Smooth muscle cell (in vitro differentiated cells): Measurements from ENCODE around the gene P3H2. TPM values are rescaled to one million over a fixed set of nuclear protein-coding genes. Genes with fewer than 3 reads are reported as not detected.

Experiments used
- DNase-seq: peaks from one replicate; lab custom pipeline; 2025; ENCODE audit not compliant: unreplicated experiment; lab: John Stamatoyannopoulos, UW
- H2AFZ ChIP-seq: fragments of 200-600 bp; sonication (generic); 2 replicates; pipeline ENCODE4 v1.6.0; 2016; ENCODE audit warnings: antibody characterized with exemption, low read depth, mild to moderate bottlenecking
- H3F3A ChIP-seq: fragments of 200-600 bp; sonication (generic); 2 replicates; pipeline ENCODE4 v1.6.0; 2017; ENCODE audit warnings: antibody characterized with exemption, low read depth
- H3K27ac ChIP-seq: fragments of 200-600 bp; sonication (generic); 2 replicates; pipeline ENCODE4 v1.5.1; 2016; ENCODE audit warnings: low read depth, mild to moderate bottlenecking
- H3K27me3 ChIP-seq: fragments of 200-600 bp; sonication (generic); 2 replicates; pipeline ENCODE4 v1.6.1; 2016; ENCODE audit warnings: low read depth, mild to moderate bottlenecking
- H3K36me3 ChIP-seq: fragments of 200-600 bp; sonication (generic); 2 replicates; pipeline ENCODE4 v1.5.1; 2016; ENCODE audit warnings: low read depth
- H3K4me1 ChIP-seq: fragments of 200-600 bp; sonication (generic); 2 replicates; pipeline ENCODE4 v1.5.1; 2016; ENCODE audit warnings: low read depth
- H3K4me2 ChIP-seq: fragments of 200-600 bp; sonication (generic); 2 replicates; pipeline ENCODE4 v1.6.0; 2016; ENCODE audit warnings: mild to moderate bottlenecking
- H3K4me3 ChIP-seq: fragments of 200-600 bp; sonication (generic); 2 replicates; pipeline ENCODE4 v1.5.1; 2016; ENCODE audit warnings: mild to moderate bottlenecking
- H3K79me2 ChIP-seq: fragments of 200-600 bp; sonication (generic); 2 replicates; pipeline ENCODE4 v1.6.0; 2016; ENCODE audit warnings: low read depth, mild to moderate bottlenecking
- H3K9ac ChIP-seq: fragments of 200-600 bp; sonication (generic); 2 replicates; pipeline ENCODE4 v1.6.0; 2016; ENCODE audit warnings: low read depth
- H3K9me3 ChIP-seq: fragments of 200-600 bp; sonication (generic); replicated peaks from 2 replicates; pipeline ENCODE4 v1.5.1; 2016; ENCODE audit warnings: low read depth
- H4K20me1 ChIP-seq: fragments of 200-600 bp; sonication (generic); 2 replicates; pipeline ENCODE4 v1.6.0; 2016; ENCODE audit warnings: low read depth
- CTCF ChIP-seq: fragments of 200-600 bp; sonication (generic); IDR thresholded peaks from 2 replicates; pipeline ENCODE4 v1.5.1; 2017; ENCODE audit warnings: borderline replicate concordance, mild to moderate bottlenecking, antibody characterized with exemption; ENCODE audit not compliant: insufficient read depth, poor library complexity, severe bottlenecking
- WGBS: methylation state at CpG from one replicate; pipeline ENCODE4 v1.1.7; 2016; ENCODE audit warnings: low lambda C conversion rate; 5-methylcytosine and 5-hydroxymethylcytosine counted together
- polyA plus RNA-seq: library from polyadenylated mRNA; unstranded; fragments of >200 nt; fragmentation: Nextera tagmentation; extraction: Ambion mirVana; gene quantifications from 2 replicates; pipeline ENCODE4 v1.2.1, GENCODE V29; 2016
- total RNA-seq: library from RNA; depleted of rRNA; stranded (reverse); fragments of >200 nt; gene quantifications from 2 replicates; pipeline ENCODE4 v1.2.3, GENCODE V29; 2014

P3H2 gene
- total and polyA plus RNA-seq, 2 experiments from 2014 or later, result 6.5 to 27.3 TPM

GRCh38 chr3:189985948-189986347, 134.7 kb downstream of the P3H2 start:
- no peak for DNase-seq
- TF ChIP-seq CTCF, result no peak
- no peaks in the 10 kb centered on the region for H3K4me1 ChIP-seq
- H3K9me3 ChIP-seq, result no peaks in the 10 kb centered on the region
- no peaks in the 10 kb centered on the region for H3K79me2 ChIP-seq
- no peak overlapping the region for H3K4me3 ChIP-seq
- no peak overlapping the region for H2AFZ ChIP-seq
- WGBS, result 96% methylated on average over 6 of the region's 6 CpGs
- no peak overlapping the region for H3K27ac ChIP-seq
- no peaks in the 10 kb centered on the region for H3K36me3 ChIP-seq
- no peak overlapping the region for H3K9ac ChIP-seq
- no peaks in the 10 kb centered on the region for H3K27me3 ChIP-seq
- no peaks in the 10 kb centered on the region for H4K20me1 ChIP-seq
- no peak overlapping the region for H3K4me2 ChIP-seq
- no peaks in the 10 kb centered on the region for H3F3A ChIP-seq

GRCh38 chr3:189983612-189984011, 137.1 kb downstream of the P3H2 start:
- Histone ChIP-seq H3K4me3 (no peak overlapping the region), H2AFZ (no peak overlapping the region), H3K27ac (no peak overlapping the region), H3K4me1 (no peaks in the 10 kb centered on the region), H3K27me3 (no peaks in the 10 kb centered on the region), H3K9ac (no peak overlapping the region), H3K36me3 (no peaks in the 10 kb centered on the region), H3K79me2 (no peaks in the 10 kb centered on the region), H3K9me3 (no peaks in the 10 kb centered on the region), H3F3A (no peaks in the 10 kb centered on the region), H4K20me1 (no peaks in the 10 kb centered on the region), H3K4me2 (no peak overlapping the region)
- DNase-seq, result no peak
- WGBS, result 86% methylated on average over 3 of the region's 3 CpGs
- TF ChIP-seq CTCF, result no peak

GRCh38 chr3:189982321-189982945, 138.3 kb downstream of the P3H2 start:
- Histone ChIP-seq H3K9me3 (no peaks in the 10 kb centered on the region), H3K4me3 (no peak overlapping the region), H3K79me2 (no peaks in the 10 kb centered on the region), H3K27me3 (no peaks in the 10 kb centered on the region), H3K9ac (no peak overlapping the region), H3K27ac (no peak overlapping the region), H2AFZ (no peak overlapping the region), H3K4me2 (no peak overlapping the region), H4K20me1 (no peaks in the 10 kb centered on the region), H3K4me1 (no peaks in the 10 kb centered on the region), H3F3A (no peaks in the 10 kb centered on the region), H3K36me3 (no peaks in the 10 kb centered on the region)
- WGBS, result 94% methylated on average over 5 of the region's 5 CpGs
- DNase-seq, result no peak
- no peak for TF ChIP-seq CTCF

- no peak overlapping the region for H3K9ac ChIP-seq
- no peak overlapping the region for H3K4me3 ChIP-seq
- H3K27me3 ChIP-seq, result no peaks in the 10 kb centered on the region
- no peaks in the 10 kb centered on the region for H3K9me3 ChIP-seq
- TF ChIP-seq CTCF, result no peak
- H3K36me3 ChIP-seq, result no peaks in the 10 kb centered on the region
- H3K79me2 ChIP-seq, result no peaks in the 10 kb centered on the region
- H2AFZ ChIP-seq, result no peak overlapping the region
- DNase-seq, result no peak
- H3F3A ChIP-seq, result no peaks in the 10 kb centered on the region
- no peaks in the 10 kb centered on the region for H4K20me1 ChIP-seq
- no peak overlapping the region for H3K4me2 ChIP-seq
- H3K4me1 ChIP-seq, result no peaks in the 10 kb centered on the region
- H3K27ac ChIP-seq, result no peak overlapping the region
These were observed 139.0 kb downstream of the P3H2 start for GRCh38 chr3:189981668-189982067.
